H1 (cell line): ENCODE data around the gene TBCB. TPM values are rescaled to one million over a fixed set of nuclear protein-coding genes. Genes with fewer than 3 reads are reported as not detected.

Experiments
- CTCF ChIA-PET: fragments of 300-600 bp; sonication (Branson Sonifier 250); formaldehyde crosslinking; loops from one replicate; lab custom pipeline; 2021; ENCODE audit not compliant: partially characterized antibody; lab: Charles Lee
- POLR2A ChIA-PET: fragments of 300-600 bp; sonication (Branson Sonifier 250); formaldehyde crosslinking; loops from one replicate; lab custom pipeline; 2021; ENCODE audit warnings: inconsistent platforms; ENCODE audit not compliant: partially characterized antibody; lab: Charles Lee
- DNase-seq, 2 experiments: peaks; one replicate each; pipeline versions ENCODE4 v3.0.0 to v3.0.0-alpha.2; 2010 to 2022; ENCODE audit warnings: low spot score in 2 of 2, low read depth in 1 of 2, mixed read lengths in 1 of 2
- FAIRE-seq: peaks from 2 replicates; lab custom pipeline; 2011; peaks lifted over from hg19 to GRCh38; lab: Jason Lieb, UNC
- H2AFZ ChIP-seq: 2 replicates; pipeline ENCODE4 v1.8.1; 2012; ENCODE audit warnings: low read length, inconsistent platforms
- H2AK5ac ChIP-seq: 2 replicates; pipeline ENCODE4 v1.6.1; 2013; ENCODE audit warnings: low read depth, low read length
- H2BK120ac ChIP-seq: replicated peaks from 2 replicates; pipeline ENCODE3; 2013; ENCODE audit warnings: low read depth, low read length, inconsistent platforms
- H2BK12ac ChIP-seq: 2 replicates; pipeline ENCODE4 v1.6.1; 2013; ENCODE audit warnings: low read depth, low read length
- H2BK15ac ChIP-seq: 2 replicates; pipeline ENCODE4 v1.6.1; 2013; ENCODE audit warnings: low read length
- H2BK20ac ChIP-seq: 2 replicates; pipeline ENCODE4 v1.6.1; 2013; ENCODE audit warnings: low read length
- H2BK5ac ChIP-seq: 2 replicates; pipeline ENCODE4 v1.6.1; 2013; ENCODE audit warnings: low read depth, low read length
- H3K14ac ChIP-seq: 2 replicates; pipeline ENCODE4 v1.6.1; 2013; ENCODE audit warnings: inconsistent platforms; ENCODE audit not compliant: insufficient read length
- H3K18ac ChIP-seq: 2 replicates; pipeline ENCODE4 v1.6.1; 2013; ENCODE audit warnings: low read length; ENCODE audit errors: extremely low read depth
- H3K23ac ChIP-seq: 2 replicates; pipeline ENCODE4 v1.6.1; 2013; ENCODE audit warnings: inconsistent platforms; ENCODE audit not compliant: insufficient read length
- H3K23me2 ChIP-seq: 2 replicates; pipeline ENCODE4 v1.6.1; 2013; ENCODE audit warnings: low read depth, low read length
- H3K27ac ChIP-seq: 2 replicates; pipeline ENCODE4 v1.6.1; 2011; ENCODE audit warnings: low read depth, low read length, inconsistent platforms
- H3K27me3 ChIP-seq, 4 experiments: replicated peaks in 1 of 4; 1 replicate in 1 of 4; 2 replicates in 3 of 4; pipeline versions ENCODE4 v1.6.1 to v1.8.1; 2011 to 2013; ENCODE audit warnings: low read length in 3 of 4, mild to moderate bottlenecking in 3 of 4, inconsistent platforms in 2 of 4, mixed read lengths in 2 of 4, moderate library complexity in 1 of 4; ENCODE audit not compliant: control insufficient read depth in 3 of 4, insufficient read depth in 3 of 4; ENCODE audit errors: extremely low read depth in 1 of 4
- H3K36me3 ChIP-seq, 4 experiments: 2 replicates each; pipeline versions ENCODE4 v1.6.1 to v1.8.1; 2011 to 2013; ENCODE audit warnings: mild to moderate bottlenecking in 4 of 4, low read length in 3 of 4, moderate library complexity in 2 of 4, control low read depth in 1 of 4, inconsistent platforms in 1 of 4; ENCODE audit not compliant: insufficient read depth in 4 of 4, control insufficient read depth in 2 of 4
- H3K4ac ChIP-seq: replicated peaks from 2 replicates; pipeline ENCODE3; 2013; ENCODE audit warnings: low read length, low read depth, mixed read lengths, inconsistent platforms; ENCODE audit not compliant: insufficient read length
- H3K4me1 ChIP-seq, 4 experiments: replicated peaks in 1 of 4; 1 replicate in 1 of 4; 2 replicates in 3 of 4; pipeline versions ENCODE4 v1.6.1 to v1.8.1; 2011 to 2013; ENCODE audit warnings: low read length in 3 of 4, inconsistent platforms in 2 of 4, mixed read lengths in 1 of 4; ENCODE audit not compliant: insufficient read depth in 4 of 4, control insufficient read depth in 3 of 4
- H3K4me2 ChIP-seq, 2 experiments: 2 replicates each; pipeline versions ENCODE4 v1.6.1 to v1.8.1; 2011 to 2013; ENCODE audit warnings: low read depth in 2 of 2, low read length in 2 of 2, control low read depth in 1 of 2, inconsistent platforms in 1 of 2, mild to moderate bottlenecking in 1 of 2; ENCODE audit not compliant: insufficient read depth in 1 of 2
- H3K4me3 ChIP-seq, 4 experiments: fragments of 200-600, 300-600 bp in 1 of 4; sonication (generic), shearing (Covaris generic), sonication (Bioruptor Twin) in 1 of 4; 2 replicates each; pipeline versions ENCODE4 v1.5.1 to v1.8.1; 2011 to 2016; ENCODE audit warnings: low read length in 4 of 4, low read depth in 3 of 4, control low read depth in 2 of 4, inconsistent platforms in 2 of 4, mild to moderate bottlenecking in 2 of 4, mixed read lengths in 1 of 4, moderate library complexity in 1 of 4; ENCODE audit not compliant: insufficient read depth in 2 of 4; ENCODE audit errors: extremely low read depth in 1 of 4
- H3K56ac ChIP-seq: replicated peaks from 2 replicates; pipeline ENCODE3; 2013; ENCODE audit warnings: low read depth, mild to moderate bottlenecking, mixed read lengths, low read length, inconsistent platforms; ENCODE audit not compliant: insufficient read length
- H3K79me1 ChIP-seq: 2 replicates; pipeline ENCODE4 v1.6.1; 2013; ENCODE audit warnings: low read depth, low read length, control low read depth
- H3K79me2 ChIP-seq, 2 experiments: 2 replicates each; pipeline versions ENCODE4 v1.6.1 to v1.8.1; 2012 to 2013; ENCODE audit warnings: low read length in 2 of 2, mild to moderate bottlenecking in 2 of 2, inconsistent platforms in 1 of 2; ENCODE audit not compliant: insufficient read depth in 2 of 2, control insufficient read depth in 1 of 2
- H3K9ac ChIP-seq, 4 experiments: replicated peaks in 1 of 4; 1 replicate in 1 of 4; 2 replicates in 3 of 4; pipeline versions ENCODE4 v1.6.1 to v1.8.1; 2011 to 2013; ENCODE audit warnings: low read depth in 3 of 4, low read length in 3 of 4, control low read depth in 2 of 4, mild to moderate bottlenecking in 2 of 4, moderate library complexity in 2 of 4, inconsistent platforms in 1 of 4; ENCODE audit errors: extremely low read depth in 1 of 4
- H3K9me3 ChIP-seq, 2 experiments: 2 replicates each; pipeline versions ENCODE4 v1.6.1 to v1.8.1; 2012 to 2013; ENCODE audit warnings: mild to moderate bottlenecking in 2 of 2, moderate library complexity in 2 of 2, control low read depth in 1 of 2, inconsistent platforms in 1 of 2, low read depth in 1 of 2, low read length in 1 of 2, mixed read lengths in 1 of 2; ENCODE audit not compliant: insufficient read depth in 2 of 2
- H4K20me1 ChIP-seq, 2 experiments: replicated peaks in 1 of 2; 2 replicates each; pipeline versions ENCODE3 to v1.8.1; 2011 to 2013; ENCODE audit warnings: inconsistent platforms in 2 of 2, low read length in 2 of 2, mild to moderate bottlenecking in 1 of 2; ENCODE audit not compliant: insufficient read depth in 2 of 2, control insufficient read depth in 1 of 2
- H4K5ac ChIP-seq: 2 replicates; pipeline ENCODE4 v1.6.1; 2013; ENCODE audit warnings: low read length, low read depth, mixed read lengths, inconsistent platforms; ENCODE audit not compliant: insufficient read length
- H4K8ac ChIP-seq: 2 replicates; pipeline ENCODE4 v1.8.0; 2013; ENCODE audit warnings: mild to moderate bottlenecking, moderate library complexity, low read length, inconsistent platforms; ENCODE audit not compliant: insufficient read depth; ENCODE audit errors: extremely low read depth
- H4K91ac ChIP-seq: replicated peaks from 2 replicates; pipeline ENCODE3; 2013; ENCODE audit warnings: low read length, mixed read lengths, inconsistent platforms; ENCODE audit not compliant: insufficient read length
- BACH1 ChIP-seq: IDR thresholded peaks from 2 replicates; pipeline ENCODE4 v1.6.1; 2012; ENCODE audit warnings: low read length, improper control_type of control experiment
- CTCF ChIP-seq, 3 experiments: IDR thresholded peaks; 1 replicate in 2 of 3; 2 replicates in 1 of 3; pipeline versions ENCODE4 v1.5.1 to v1.6.1; 2011; ENCODE audit warnings: low read length in 3 of 3, mild to moderate bottlenecking in 3 of 3, inconsistent platforms in 2 of 3, low read depth in 1 of 3, moderate library complexity in 1 of 3; ENCODE audit not compliant: insufficient read depth in 1 of 3; ENCODE audit errors: control extremely low read depth in 1 of 3
- EZH2 ChIP-seq: fragments of 200-600 bp; sonication (generic); IDR thresholded peaks from 2 replicates; pipeline ENCODE4 v1.7.1; 2012; ENCODE audit warnings: low read depth, mild to moderate bottlenecking, moderate library complexity, low read length, inconsistent platforms; ENCODE audit not compliant: severe bottlenecking
- JUN ChIP-seq: IDR thresholded peaks from 2 replicates; pipeline ENCODE4 v1.6.1; 2011; ENCODE audit warnings: low read depth, mild to moderate bottlenecking, improper control_type of control experiment, low read length
- POLR2A ChIP-seq, 2 experiments: IDR thresholded peaks; 1 replicate in 1 of 2; 2 replicates in 1 of 2; pipeline ENCODE4 v1.6.1; 2011; ENCODE audit warnings: low read depth in 2 of 2, low read length in 2 of 2, mild to moderate bottlenecking in 2 of 2; ENCODE audit errors: control extremely low read depth in 1 of 2
- SAP30 ChIP-seq: fragments of 300-600 bp; sonication (generic); IDR thresholded peaks from 2 replicates; pipeline ENCODE4 v1.7.1; 2012; ENCODE audit warnings: low read length, moderate library complexity, mild to moderate bottlenecking, inconsistent platforms; ENCODE audit not compliant: insufficient read depth, insufficient replicate concordance
- SIX5 ChIP-seq: IDR thresholded peaks from 2 replicates; pipeline ENCODE4 v1.6.1; 2011; ENCODE audit warnings: mild to moderate bottlenecking, low read depth, low read length
- WGBS, 2 experiments: shearing (Covaris generic) in 1 of 2; methylation state at CpG; one replicate each; pipeline versions ENCODE4 v1.1.6 to v1.1.7; 2013 to 2015; ENCODE audit warnings: low lambda C conversion rate in 2 of 2, mixed read lengths in 2 of 2, inconsistent platforms in 1 of 2, low coverage in 1 of 2, missing lambda C conversion rate in 1 of 2; ENCODE audit not compliant: insufficient replicate concordance in 2 of 2, insufficient coverage in 1 of 2, insufficient read length in 1 of 2; ENCODE audit errors: extremely low coverage in 1 of 2, missing lambda C conversion rate in 1 of 2; 5-methylcytosine and 5-hydroxymethylcytosine counted together
- polyA plus RNA-seq, 7 experiments: library from polyadenylated mRNA; depleted of rRNA in 3 of 7; stranded (reverse) in 5 of 7; unstranded in 2 of 7; fragments of >200 nt in 5 of 7; fragments of 200-250 nt in 2 of 7; gene quantifications; 1 replicate in 5 of 7; 2 replicates in 1 of 7; 4 replicates in 1 of 7; pipeline versions ENCODE4 v1.2.1 to v1.2.3, GENCODE V29; 2011 to 2013; ENCODE audit warnings: missing spikeins in 2 of 7, mixed read lengths in 2 of 7
- total RNA-seq: library from RNA; stranded (reverse); fragmentation: NEBNext Ultra II Directional; extraction: Animal tissue kit (Norgen Biotek cat#: 25700); gene quantifications from 2 replicates; pipeline ENCODE4 v1.2.1, GENCODE V29; 2021

The TBCB gene
- total and polyA plus RNA-seq, 2 of the 8 experiments (the other 6 are each of a cell fraction or from before 2014, with no cell fraction given), result 153 to 286 TPM

GRCh38 chr19:36160821-36161596 lies 45.7 kb downstream of the TBCB start:
- H2AK5ac ChIP-seq, result peak overlapping the region; percentile 84; the same call in 1 of the 2 replicates
- no peaks in the 10 kb centered on the region; a peak in 1 of 4 replicates for H3K79me2 ChIP-seq
- no peaks in the 10 kb centered on the region for H3K9me3 ChIP-seq
- peak overlapping the region; percentile 93 for H2BK12ac ChIP-seq
- CTCF ChIA-PET, result interaction anchor here (0.6 to 1.6 kb wide), 8 partner anchors 9 to 373 kb away, joined by 3 to 7 read pairs (median 3); no protein-coding TSS in a partner anchor
- H3K27ac ChIP-seq, result peak overlapping the region; percentile 69
- peaks cover 0 to 8% (median 4%) of the 10 kb centered on the region in 4 experiments; a peak in 3 of 7 replicates for H3K4me1 ChIP-seq
- peak overlapping the region; percentile 89 for H2BK15ac ChIP-seq
- H3K4me3 ChIP-seq, result peak overlapping the region in 1 of 4 experiments; percentile 34; a peak in 1 of 8 replicates
- peak overlapping the region; percentile 27 for H3K14ac ChIP-seq
- peak overlapping the region; percentile 40 for H3K4ac ChIP-seq
- H3K23ac ChIP-seq, result no peak overlapping the region
- peak overlapping the region in 1 of 2 experiments; percentile 79; a peak in 2 of 4 replicates for H3K4me2 ChIP-seq
- no peak for DNase-seq
- peak overlapping the region; percentile 52 for H2BK120ac ChIP-seq
- peak overlapping the region; percentile 76; the same call in 1 of the 2 replicates for H2BK5ac ChIP-seq
- H4K20me1 ChIP-seq, result no peaks in the 10 kb centered on the region
- peak overlapping the region; percentile 22 for H4K91ac ChIP-seq
- H2AFZ ChIP-seq, result peak overlapping the region; percentile 1; the same call in 1 of the 2 replicates
- H3K23me2 ChIP-seq, result peaks cover 2% of the 10 kb centered on the region; the same call in 1 of the 2 replicates
- H3K79me1 ChIP-seq, result no peaks in the 10 kb centered on the region; the same call in 1 of the 2 replicates
- 52% methylated on average over 7 of the region's 7 CpGs; no CpG with 5 or more reads in 1 of the 2 experiments for WGBS, 2 experiments
- FAIRE-seq, result no peak
- no peak overlapping the region for H3K9ac ChIP-seq
- TF ChIP-seq CTCF (IDR thresholded peaks at IDR 0.05; ENCODE audit: control extremely low read depth in 1 of 3, insufficient read depth in 1 of 3, low read depth in 1 of 3, low read length in 3 of 3) (no peak), EZH2 (no peak), SAP30 (no peak), SIX5 (no peak), BACH1 (no peak), POLR2A (IDR thresholded peaks at IDR 0.05; ENCODE audit: control extremely low read depth in 1 of 2, low read depth in 2 of 2, low read length in 2 of 2) (peak in 1 of 2 experiments; percentile 39; a peak in 2 of 3 replicates), JUN (no peak)
- H2BK20ac ChIP-seq, result peak overlapping the region; percentile 89
- no peak overlapping the region for H4K8ac ChIP-seq
- peak overlapping the region; percentile 57 for H4K5ac ChIP-seq
- H3K27me3 ChIP-seq, result no peaks in the 10 kb centered on the region
- peak overlapping the region; percentile 75 for H3K18ac ChIP-seq
- POLR2A ChIA-PET, result interaction anchor here (0.7 to 1.7 kb wide), 2 partner anchors 8 to 10 kb away, joined by 3 to 4 read pairs; no protein-coding TSS in a partner anchor
- peak overlapping the region; percentile 70 for H3K56ac ChIP-seq
- no peaks in the 10 kb centered on the region for H3K36me3 ChIP-seq
